Stimulated activated CD8-positive, alpha-beta memory T cell treated with anti-CD3 and anti-CD28 coated beads, Interleukin-12 subunit alpha, Interleukin-12 subunit beta, amount 100 ng/mL, for 4 hours (primary cell): ENCODE measurements around the gene MYL7.

Experiments used
- DNase-seq: peaks from one replicate; pipeline ENCODE4 v3.0.0-alpha.2; 2020; ENCODE audit warnings: low read depth

MYL7 gene

DNA sequence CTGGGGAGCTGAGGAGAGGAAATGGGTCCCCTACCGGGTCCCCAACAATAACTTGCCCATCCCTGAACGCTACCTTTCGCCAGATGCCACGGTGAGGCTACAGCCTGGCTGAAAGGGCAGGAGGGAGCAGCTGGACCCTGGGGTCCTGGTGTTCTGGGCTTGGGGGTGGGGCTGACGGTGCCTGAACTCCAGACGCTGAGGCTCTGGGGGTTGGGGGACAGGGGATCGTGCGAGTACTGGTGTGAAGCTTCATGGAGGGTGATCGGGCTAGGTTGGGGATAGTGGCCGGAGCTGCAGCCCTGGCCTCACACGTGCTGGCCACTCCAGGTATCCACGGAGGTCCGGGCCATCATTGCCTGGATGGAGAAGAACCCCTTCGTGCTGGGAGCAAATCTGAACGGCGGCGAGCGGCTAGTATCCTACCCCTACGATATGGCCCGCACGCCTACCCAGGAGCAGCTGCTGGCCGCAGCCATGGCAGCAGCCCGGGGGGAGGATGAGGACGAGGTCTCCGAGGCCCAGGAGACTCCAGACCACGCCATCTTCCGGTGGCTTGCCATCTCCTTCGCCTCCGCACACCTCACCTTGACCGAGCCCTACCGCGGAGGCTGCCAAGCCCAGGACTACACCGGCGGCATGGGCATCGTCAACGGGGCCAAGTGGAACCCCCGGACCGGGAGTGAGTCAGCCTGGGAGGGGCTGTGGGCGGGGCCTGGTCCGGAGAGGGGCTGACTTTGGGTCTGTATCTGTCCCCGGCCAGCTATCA lies 28.7 kb downstream of the MYL7 start:
- no peak for DNase-seq

DNA sequence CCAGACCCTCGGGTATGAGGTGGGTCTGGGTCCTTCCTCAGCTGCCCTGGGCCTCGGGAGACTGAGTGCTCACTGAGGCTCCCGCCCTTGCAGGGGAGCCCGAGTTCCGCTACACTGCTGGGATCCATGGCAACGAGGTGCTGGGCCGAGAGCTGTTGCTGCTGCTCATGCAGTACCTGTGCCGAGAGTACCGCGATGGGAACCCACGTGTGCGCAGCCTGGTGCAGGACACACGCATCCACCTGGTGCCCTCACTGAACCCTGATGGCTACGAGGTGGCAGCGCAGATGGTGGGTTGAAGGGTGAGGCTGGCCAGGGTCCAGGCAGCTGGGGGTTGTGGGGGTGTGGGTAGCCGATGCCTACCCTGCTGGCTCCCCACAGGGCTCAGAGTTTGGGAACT lies 29.4 kb downstream of the MYL7 start:
- DNase-seq, result no peak

GRCh38 chr7:44110719-44111635 lies 30.2 kb downstream of the MYL7 start:
- no peak for DNase-seq

GRCh38 chr7:44109991-44110390 lies 31.1 kb downstream of the MYL7 start:
- no peak for DNase-seq

- DNase-seq, result no peak
These were observed 32.1 kb downstream of the MYL7 start for GRCh38 chr7:44108768-44109750.

GRCh38 chr7:44107961-44108767 lies 33.0 kb downstream of the MYL7 start:
- DNase-seq, result no peak

DNA sequence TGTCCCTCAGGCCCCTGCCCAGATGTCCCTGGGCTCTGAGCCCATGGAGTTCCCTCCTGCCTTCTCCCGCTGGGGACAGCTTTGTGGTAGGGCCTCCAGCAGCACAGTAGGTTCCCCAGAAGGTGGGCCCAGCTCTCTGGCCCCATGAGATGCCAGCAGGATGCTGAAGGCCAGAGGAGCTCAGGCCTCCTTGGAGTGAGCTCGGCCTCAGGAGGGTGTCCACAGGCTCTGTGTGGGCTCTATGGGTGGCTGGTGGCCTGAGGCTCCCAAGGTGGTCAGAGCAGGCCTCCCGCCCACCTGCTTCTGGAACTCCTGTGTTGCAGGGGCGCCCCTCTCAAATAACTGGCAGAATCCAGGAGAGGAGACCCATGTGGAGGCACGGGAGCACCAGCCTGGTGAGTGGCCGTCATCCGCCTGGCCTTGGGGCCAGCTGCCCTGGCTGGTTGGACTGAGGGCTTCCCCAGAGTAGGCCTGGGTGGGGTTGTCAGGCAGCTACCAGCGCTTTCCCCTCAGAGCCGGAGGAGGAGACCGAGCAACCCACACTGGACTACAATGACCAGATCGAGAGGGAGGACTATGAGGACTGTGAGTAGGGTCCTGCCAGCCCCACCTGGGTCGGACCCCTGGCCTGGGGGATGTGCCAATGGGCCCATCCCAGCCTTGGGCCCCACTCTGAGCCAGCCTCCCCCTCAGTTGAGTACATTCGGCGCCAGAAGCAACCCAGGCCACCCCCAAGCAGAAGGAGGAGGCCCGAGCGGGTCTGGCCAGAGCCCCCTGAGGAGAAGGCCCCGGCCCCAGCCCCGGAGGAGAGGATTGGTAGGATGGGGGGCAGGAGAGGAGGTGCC lies 33.8 kb downstream of the MYL7 start:
- no peak for DNase-seq

GRCh38 chr7:44106311-44107065 lies 34.6 kb downstream of the MYL7 start:
- no peak for DNase-seq

GRCh38 chr7:44105832-44106231 lies 35.3 kb downstream of the MYL7 start:
- DNase-seq, result no peak

- DNase-seq, result no peak
These were observed 36.0 kb downstream of the MYL7 start for GRCh38 chr7:44104860-44105771.

GRCh38 chr7:44103923-44104859 lies 36.9 kb downstream of the MYL7 start, which contains the start of gene AEBP1:
Gene AEBP1, plus strand, starts transcription at chr7:44104345. Its CDS starts 321 bp downstream, at chr7:44104666.
- no peak for DNase-seq

- DNase-seq, result no peak
These were observed 37.6 kb downstream of the MYL7 start for GRCh38 chr7:44103566-44103922.

GRCh38 chr7:44102846-44103565 lies 38.1 kb downstream of the MYL7 start:
- no peak for DNase-seq

GRCh38 chr7:44101966-44102845 lies 38.9 kb downstream of the MYL7 start:
- no peak for DNase-seq

- no peak for DNase-seq
These were observed 39.7 kb downstream of the MYL7 start for GRCh38 chr7:44101303-44101965.
